Fibroblast of peridontal ligament (primary cell): ENCODE data around the gene LYST.
"Not testable (repeated sequence)": the region's sequence is repeated elsewhere in the genome, so short reads cannot be mapped to it uniquely, and the experiment has no call there.

Experiments used
- DNase-seq: peaks from one replicate; pipeline ENCODE4 v3.0.0-alpha.2; 2010; ENCODE audit errors: extremely low read depth

LYST gene

GRCh38 chr1:235659186-235659771, 207.4 kb downstream of the LYST start:
- no peak for DNase-seq

DNA sequence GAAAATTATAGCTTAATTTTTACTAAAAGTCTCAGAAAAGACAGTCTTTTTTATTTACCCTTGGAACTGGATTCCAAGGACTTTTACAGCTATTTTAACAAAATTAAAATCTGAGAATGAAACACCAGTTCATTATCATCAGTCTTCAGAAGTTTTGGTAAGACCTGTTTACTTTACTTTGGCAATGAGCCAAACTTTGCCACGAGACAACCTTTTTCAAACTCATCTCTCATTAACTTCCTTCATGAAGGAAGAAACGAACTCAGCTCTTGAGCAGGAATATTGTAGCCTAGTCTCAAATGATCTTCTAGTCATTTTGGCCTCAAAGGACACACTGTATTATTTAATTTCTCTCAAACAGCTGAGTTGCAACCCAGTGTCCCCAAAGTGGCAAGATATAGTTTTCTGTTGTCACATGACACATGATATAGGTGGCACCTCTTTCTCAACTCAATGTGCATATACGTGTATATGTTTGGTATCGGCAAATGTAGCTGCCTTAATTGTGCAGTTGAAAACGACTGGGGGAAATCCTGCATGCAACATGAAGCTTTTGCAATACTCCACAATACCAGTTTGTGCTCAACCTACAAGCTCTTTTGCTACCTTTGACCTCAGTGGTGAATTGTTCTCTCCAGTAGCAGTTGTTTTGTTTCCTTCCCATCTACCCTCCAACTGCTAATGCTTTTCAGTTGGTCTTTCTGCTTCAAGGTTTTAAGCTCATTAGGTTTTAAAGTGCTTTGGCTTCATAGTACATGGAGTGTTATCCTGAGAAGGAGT, 208.8 kb downstream of the LYST start:
- DNase-seq = no peak

DNA sequence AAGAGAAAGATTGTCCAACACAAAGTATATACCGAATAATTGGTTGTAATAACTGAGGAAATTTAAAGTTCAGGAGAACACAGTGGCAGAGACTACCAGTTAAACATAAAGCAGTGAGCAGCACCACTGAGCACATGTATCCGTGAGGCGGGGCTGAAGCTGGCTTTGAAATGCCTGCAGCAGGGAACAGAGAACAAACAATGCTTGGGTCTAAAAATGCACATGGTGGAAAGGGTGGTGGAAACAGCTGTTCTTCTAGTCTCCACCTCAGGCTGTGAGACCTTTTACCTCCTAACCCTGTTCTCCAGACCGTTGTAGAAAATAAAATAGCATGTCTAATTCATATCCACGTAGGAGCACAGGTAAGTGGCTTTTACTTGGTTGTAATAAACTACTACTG, 209.4 kb downstream of the LYST start:
- no peak for DNase-seq

DNA sequence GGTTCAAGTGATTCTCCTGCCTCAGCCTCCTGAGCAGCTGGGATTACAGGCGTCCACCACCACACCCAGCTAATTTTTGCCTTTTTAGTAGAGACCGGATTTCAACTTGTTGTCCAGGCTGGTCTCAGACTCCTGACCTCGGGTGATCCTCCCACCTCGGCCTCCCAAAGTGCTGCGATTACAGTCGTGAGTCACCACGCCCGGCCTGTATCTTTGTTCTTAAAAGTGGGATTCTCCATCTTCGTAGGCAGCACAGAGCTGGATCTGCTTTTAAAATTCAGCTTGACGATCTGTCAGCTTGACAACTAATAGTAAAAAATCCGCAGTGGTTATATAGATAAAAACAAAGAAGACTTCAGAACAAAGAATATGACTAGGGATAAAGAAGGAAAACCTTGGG, 214.3 kb downstream of the LYST start:
- DNase-seq = no peak

- no peak for DNase-seq
Measured at GRCh38 chr1:235651170-235651806, 215.4 kb downstream of the LYST start.

- DNase-seq = peak; percentile 7
Measured at GRCh38 chr1:235650341-235651169, 216.2 kb downstream of the LYST start.

- no peak for DNase-seq
Measured at GRCh38 chr1:235649368-235650163, 217.1 kb downstream of the LYST start, which contains the start of gene GNG4. Gene GNG4, minus strand, starts transcription at chr1:235649784. Its CDS starts 65,946 bp downstream, at chr1:235583838.

DNA sequence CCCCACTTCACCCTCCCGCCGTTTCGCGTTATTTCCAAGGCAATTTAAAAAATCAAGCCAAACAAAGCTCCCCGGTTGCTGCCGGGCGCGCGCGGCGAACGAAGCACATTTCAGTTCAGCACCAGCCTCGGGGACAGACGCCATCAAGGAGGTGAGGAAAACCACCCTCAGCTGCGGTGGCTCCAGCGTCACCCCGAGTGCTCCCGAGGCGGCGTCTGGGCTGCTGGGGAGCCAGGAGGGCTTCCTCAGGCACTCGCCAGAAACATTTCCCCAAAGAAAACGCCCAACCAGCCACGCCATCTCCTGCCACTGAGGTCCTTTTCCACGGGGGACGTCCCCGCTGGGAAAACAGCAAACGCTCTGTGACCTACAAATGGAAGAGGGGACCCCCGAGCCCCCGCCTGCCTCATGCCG, 217.7 kb downstream of the LYST start:
- peak; percentile 44 for DNase-seq

- DNase-seq = no peak
Measured at GRCh38 chr1:235648407-235648907, 218.2 kb downstream of the LYST start.

- not testable (repeated sequence) for DNase-seq
Measured at GRCh38 chr1:235647537-235647936, 219.2 kb downstream of the LYST start.

DNA sequence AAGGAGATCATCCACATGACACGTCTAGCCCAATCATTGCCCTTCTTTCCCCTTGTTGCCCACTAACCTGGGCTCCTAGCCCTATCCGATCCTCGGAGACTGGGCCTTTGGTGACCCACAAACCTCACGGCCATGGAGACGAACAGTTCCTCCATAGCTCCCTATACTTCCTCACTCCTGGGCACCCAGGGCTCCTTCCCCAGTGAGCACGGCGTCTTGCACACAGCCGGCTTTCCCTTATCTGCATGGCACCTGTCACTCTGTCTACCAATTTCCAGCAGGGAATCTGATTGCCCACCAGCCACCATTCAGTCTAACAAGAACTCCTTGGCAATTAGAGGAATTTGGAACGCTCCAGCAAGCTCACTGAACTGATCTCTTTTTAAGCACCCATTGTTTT, 220.2 kb downstream of the LYST start:
- DNase-seq = no peak

DNA sequence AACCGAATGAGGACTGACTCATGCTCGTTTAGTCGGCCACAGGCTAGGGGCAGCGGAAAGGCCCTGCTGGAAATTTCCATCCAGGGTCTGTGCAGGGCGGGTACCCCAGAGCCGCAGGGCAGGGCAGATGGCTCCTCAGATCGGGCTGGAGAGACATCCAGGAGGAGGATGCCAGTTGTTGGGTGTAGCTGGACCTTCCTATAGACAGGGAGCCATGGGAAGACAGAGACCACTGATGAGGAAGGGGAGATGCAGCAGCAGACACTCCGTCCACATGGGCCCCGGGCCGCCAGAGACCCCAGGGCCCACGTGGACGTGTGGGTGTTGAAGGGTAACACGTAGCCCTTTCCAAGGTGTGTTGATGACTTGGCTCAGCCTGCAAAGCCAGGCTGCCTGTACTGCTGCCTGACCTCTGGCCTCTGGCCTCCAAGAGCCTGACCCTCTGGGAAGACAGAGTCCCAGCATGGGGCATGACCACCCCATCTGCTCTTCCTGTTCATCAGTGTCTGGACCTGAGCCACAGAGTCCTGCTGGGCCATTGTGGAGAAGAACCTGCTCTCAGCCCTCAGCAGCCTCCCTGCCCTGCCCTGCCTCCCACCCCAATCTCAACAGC, 221.9 kb downstream of the LYST start:
- no peak for DNase-seq

- no peak for DNase-seq
Measured at GRCh38 chr1:235643837-235644692, 222.6 kb downstream of the LYST start.

GRCh38 chr1:235642943-235643371, 223.7 kb downstream of the LYST start:
- DNase-seq = no peak

- DNase-seq = no peak
Measured at GRCh38 chr1:235642011-235642942, 224.4 kb downstream of the LYST start.

- DNase-seq = no peak
Measured at GRCh38 chr1:235640580-235640979, 226.1 kb downstream of the LYST start.

DNA sequence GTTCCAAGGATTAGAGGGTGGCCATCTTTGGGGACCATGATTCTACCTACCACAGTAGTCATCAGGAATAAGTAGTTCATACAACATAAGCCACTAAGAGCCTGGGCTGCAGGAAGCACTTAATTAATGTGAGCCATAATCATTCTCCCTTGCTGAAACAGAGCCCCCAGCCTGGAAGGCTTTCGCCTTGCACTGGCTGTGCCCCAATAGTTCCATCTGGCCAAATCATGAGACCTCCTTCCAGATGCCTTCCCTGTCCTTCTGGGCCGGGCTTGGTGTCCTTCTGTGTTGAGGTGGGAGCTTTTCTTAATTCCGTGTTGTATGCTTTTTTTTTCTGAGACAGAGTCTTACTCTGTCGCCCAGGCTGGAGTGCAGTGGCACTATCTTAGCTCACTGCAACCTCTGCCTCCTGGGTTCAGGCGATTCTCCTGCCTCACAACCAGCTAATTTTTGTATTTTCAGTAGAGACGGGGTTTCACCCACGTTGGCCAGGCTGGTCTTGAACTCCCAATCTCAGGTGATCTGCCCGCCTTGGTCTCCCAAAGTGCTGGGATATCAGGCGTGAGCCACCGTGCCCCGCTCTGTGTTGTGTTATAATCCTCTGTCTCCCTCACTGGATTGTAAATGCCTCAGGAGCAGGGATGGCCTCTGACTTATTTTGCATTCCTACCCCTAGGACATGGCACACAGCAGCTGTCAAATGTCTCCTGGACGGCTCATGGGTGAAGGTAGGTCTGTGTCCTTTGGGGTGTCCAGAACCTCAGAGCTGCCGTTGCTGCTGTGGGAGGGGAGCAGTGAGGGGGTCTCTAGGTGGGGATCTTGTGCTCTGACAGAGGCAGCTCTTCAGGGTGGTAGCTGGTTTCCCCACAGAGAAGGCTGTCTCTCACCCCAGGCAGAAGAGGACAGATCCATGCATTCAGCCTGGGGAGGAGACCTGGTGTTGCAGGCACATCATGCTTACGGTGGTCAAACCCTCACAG, 227.2 kb downstream of the LYST start:
- DNase-seq = no peak
